HTR-8/SVneo (cell line): ENCODE data around the gene MRPL53.
"Not testable (repeated sequence)": the region's sequence is repeated elsewhere in the genome, so short reads cannot be mapped to it uniquely, and the experiment has no call there.

Source experiments
- DNase-seq: peaks from one replicate; pipeline ENCODE4 v3.0.0; 2011; ENCODE audit warnings: low spot score, mixed read lengths; ENCODE audit not compliant: insufficient read length
- FAIRE-seq: peaks from 2 replicates; lab custom pipeline; 2011; peaks lifted over from hg19 to GRCh38; lab: Jason Lieb, UNC

Gene MRPL53

GRCh38 chr2:74457129-74457548 lies 15.3 kb downstream of the MRPL53 start:
- no peak for FAIRE-seq
- no peak for DNase-seq

- FAIRE-seq, result peak; percentile 94
- peak; percentile 95 for DNase-seq
Measured at GRCh38 chr2:74454654-74455511, 17.6 kb downstream of the MRPL53 start, which contains the start of gene INO80B. Gene INO80B (plus strand): TSS chr2:74455087. CDS start chr2:74455117, 30 bp downstream.

GRCh38 chr2:74450570-74451190 lies 21.8 kb downstream of the MRPL53 start:
- FAIRE-seq, result no peak

GRCh38 chr2:74448771-74449170 lies 23.7 kb downstream of the MRPL53 start:
- DNase-seq, result no peak
- FAIRE-seq, result no peak

More at GRCh38 chr2:74450570-74451190, 21.8 kb downstream of the MRPL53 start:
- no peak for DNase-seq

- no peak for DNase-seq
- FAIRE-seq, result no peak
Measured at GRCh38 chr2:74447230-74447999, 25.1 kb downstream of the MRPL53 start.

- DNase-seq (no peak), FAIRE-seq (no peak)
Measured at GRCh38 chr2:74444498-74445318, 27.8 kb downstream of the MRPL53 start.

- FAIRE-seq, DNase-seq: not testable (repeated sequence)
Measured at GRCh38 chr2:74442483-74443297, 29.8 kb downstream of the MRPL53 start.

GRCh38 chr2:74441690-74442482 lies 30.6 kb downstream of the MRPL53 start, which contains the start of gene RTKN:
Gene RTKN (minus strand): TSS chr2:74441937. CDS start chr2:74441816, 121 bp downstream.
- DNase-seq (no peak), FAIRE-seq (no peak)

- DNase-seq (no peak), FAIRE-seq (no peak)
Measured at GRCh38 chr2:74441170-74441689, 31.2 kb downstream of the MRPL53 start.

- peak; percentile 84 for FAIRE-seq
- peak; percentile 98 for DNase-seq
Measured at GRCh38 chr2:74440378-74441169, 31.9 kb downstream of the MRPL53 start.

- peak; percentile 57 for DNase-seq
- FAIRE-seq, result peak; percentile 54
Measured at GRCh38 chr2:74439803-74440377, 32.6 kb downstream of the MRPL53 start.

- DNase-seq (no peak), FAIRE-seq (no peak)
Measured at GRCh38 chr2:74439373-74439772, 33.1 kb downstream of the MRPL53 start.

GRCh38 chr2:74438248-74438647 lies 34.2 kb downstream of the MRPL53 start:
- no peak for DNase-seq
- no peak for FAIRE-seq

- no peak for FAIRE-seq
- DNase-seq, result no peak
Measured at GRCh38 chr2:74436848-74437695, 35.4 kb downstream of the MRPL53 start.

GRCh38 chr2:74436111-74436805 lies 36.2 kb downstream of the MRPL53 start:
- FAIRE-seq, result no peak
- DNase-seq, result no peak
